GM12873 (cell line): ENCODE results near the gene CPNE9.

ENCODE experiments used
- TF ChIP-seq, protein P1 (sequence below): IDR thresholded peaks from 2 replicates; pipeline ENCODE4 v1.5.1; 2012; ENCODE audit warnings: low read depth, mild to moderate bottlenecking, moderate library complexity, low read length, control low read depth; ENCODE audit not compliant: insufficient read depth; ENCODE audit errors: missing control alignments

Gene CPNE9

GRCh38 chr3:9673082-9673481 is 30.6 kb upstream of the CPNE9 start:
- TF ChIP-seq, protein P1, sequence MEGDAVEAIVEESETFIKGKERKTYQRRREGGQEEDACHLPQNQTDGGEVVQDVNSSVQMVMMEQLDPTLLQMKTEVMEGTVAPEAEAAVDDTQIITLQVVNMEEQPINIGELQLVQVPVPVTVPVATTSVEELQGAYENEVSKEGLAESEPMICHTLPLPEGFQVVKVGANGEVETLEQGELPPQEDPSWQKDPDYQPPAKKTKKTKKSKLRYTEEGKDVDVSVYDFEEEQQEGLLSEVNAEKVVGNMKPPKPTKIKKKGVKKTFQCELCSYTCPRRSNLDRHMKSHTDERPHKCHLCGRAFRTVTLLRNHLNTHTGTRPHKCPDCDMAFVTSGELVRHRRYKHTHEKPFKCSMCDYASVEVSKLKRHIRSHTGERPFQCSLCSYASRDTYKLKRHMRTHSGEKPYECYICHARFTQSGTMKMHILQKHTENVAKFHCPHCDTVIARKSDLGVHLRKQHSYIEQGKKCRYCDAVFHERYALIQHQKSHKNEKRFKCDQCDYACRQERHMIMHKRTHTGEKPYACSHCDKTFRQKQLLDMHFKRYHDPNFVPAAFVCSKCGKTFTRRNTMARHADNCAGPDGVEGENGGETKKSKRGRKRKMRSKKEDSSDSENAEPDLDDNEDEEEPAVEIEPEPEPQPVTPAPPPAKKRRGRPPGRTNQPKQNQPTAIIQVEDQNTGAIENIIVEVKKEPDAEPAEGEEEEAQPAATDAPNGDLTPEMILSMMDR: no peak

DNA sequence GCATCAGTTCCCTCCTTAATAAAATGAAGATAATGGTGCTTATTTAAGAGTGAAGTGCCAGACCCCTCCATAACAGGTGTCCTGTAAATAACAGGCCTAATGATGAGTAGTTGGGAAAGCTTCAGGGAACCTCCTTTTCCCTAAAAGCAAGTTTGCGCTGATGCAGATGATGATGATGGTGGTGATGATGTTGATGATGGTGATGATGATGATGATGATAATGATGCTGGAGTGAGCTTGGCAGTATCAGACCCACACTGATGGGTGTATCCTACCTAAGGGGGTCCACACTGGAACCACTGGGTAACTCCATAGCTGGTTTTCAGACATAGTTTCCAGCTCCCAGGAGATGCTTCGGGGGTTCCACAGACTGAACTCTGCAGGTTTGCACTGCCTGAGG is 29.9 kb upstream of the CPNE9 start:
- TF ChIP-seq, protein P1: no peak

- TF ChIP-seq, protein P1: no peak
Observed at GRCh38 chr3:9675736-9676290, 27.8 kb upstream of the CPNE9 start.

GRCh38 chr3:9676785-9677184 is 26.8 kb upstream of the CPNE9 start:
- TF ChIP-seq, protein P1: no peak

DNA sequence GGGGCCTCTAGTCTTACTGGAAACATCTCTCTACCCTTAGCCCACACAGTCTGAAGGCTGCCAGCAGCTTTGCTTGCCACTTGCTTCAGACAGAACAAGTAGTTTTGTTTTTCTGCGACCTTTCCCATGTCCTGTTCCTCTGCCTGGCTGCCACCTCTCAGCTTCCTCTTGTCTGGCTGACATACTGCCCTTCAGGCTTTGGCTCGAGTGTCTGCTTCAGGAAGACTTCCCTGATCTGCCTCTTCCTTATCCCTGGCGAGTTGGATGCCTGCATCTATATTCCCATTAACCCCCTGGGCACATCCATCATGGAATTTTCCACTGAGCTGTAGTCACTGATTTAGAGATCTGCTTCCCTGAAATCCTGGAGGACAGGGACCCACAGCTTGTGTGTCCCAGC is 25.1 kb upstream of the CPNE9 start:
- TF ChIP-seq, protein P1: no peak

DNA sequence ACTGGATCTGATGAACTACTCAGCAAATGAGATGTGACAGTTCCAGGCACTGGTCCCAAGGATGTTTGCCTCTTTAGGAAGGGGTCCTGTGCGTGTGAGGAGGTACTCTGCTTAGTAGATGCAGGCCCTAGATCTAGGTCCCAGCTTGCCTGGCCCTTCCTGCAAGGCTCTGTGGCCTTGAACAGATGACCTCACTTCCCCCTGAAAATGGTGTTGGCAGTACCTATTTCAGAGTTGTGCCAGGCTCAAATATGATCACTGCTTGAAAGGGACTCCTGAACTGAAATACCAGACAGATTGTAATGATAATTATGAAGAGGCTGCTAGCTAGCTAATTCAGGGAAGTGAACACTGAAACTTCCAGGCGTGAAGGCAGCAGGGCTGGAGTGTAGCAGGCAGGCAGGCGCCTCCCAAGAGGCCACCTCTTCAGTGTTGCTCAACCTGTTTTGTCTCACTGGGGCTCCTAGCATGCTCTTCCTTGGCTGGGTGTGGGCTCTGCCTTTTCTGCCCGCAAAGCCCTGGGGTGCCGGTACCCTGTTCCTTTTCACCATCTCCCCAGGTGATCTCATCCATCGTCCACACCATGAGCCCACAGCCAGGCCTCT is 24.1 kb upstream of the CPNE9 start:
- TF ChIP-seq, protein P1: no peak

GRCh38 chr3:9681011-9681722 is 22.5 kb upstream of the CPNE9 start:
- TF ChIP-seq, protein P1: no peak
